Measurements from ENCODE around the gene CABP4.

- TF ChIP-seq, protein P1, sequence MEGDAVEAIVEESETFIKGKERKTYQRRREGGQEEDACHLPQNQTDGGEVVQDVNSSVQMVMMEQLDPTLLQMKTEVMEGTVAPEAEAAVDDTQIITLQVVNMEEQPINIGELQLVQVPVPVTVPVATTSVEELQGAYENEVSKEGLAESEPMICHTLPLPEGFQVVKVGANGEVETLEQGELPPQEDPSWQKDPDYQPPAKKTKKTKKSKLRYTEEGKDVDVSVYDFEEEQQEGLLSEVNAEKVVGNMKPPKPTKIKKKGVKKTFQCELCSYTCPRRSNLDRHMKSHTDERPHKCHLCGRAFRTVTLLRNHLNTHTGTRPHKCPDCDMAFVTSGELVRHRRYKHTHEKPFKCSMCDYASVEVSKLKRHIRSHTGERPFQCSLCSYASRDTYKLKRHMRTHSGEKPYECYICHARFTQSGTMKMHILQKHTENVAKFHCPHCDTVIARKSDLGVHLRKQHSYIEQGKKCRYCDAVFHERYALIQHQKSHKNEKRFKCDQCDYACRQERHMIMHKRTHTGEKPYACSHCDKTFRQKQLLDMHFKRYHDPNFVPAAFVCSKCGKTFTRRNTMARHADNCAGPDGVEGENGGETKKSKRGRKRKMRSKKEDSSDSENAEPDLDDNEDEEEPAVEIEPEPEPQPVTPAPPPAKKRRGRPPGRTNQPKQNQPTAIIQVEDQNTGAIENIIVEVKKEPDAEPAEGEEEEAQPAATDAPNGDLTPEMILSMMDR (IDR thresholded peaks at IDR 0.05) = no peak
- no peak for TF ChIP-seq POLR2A (IDR thresholded peaks at IDR 0.05)
These were observed 12.9 kb downstream of the CABP4 start for GRCh38 chr11:67468056-67468455.

All from uterus (tissue), 2 donors.